Fibroblast of gingiva (primary cell): ENCODE results near the gene CFL1.
"Not testable (repeated sequence)": the region's sequence is repeated elsewhere in the genome, so short reads cannot be mapped to it uniquely, and the experiment has no call there.

Experiments used
- DNase-seq: peaks from one replicate; pipeline ENCODE4 v3.0.0-alpha.2; 2011; ENCODE audit warnings: low read depth

Gene CFL1

DNA sequence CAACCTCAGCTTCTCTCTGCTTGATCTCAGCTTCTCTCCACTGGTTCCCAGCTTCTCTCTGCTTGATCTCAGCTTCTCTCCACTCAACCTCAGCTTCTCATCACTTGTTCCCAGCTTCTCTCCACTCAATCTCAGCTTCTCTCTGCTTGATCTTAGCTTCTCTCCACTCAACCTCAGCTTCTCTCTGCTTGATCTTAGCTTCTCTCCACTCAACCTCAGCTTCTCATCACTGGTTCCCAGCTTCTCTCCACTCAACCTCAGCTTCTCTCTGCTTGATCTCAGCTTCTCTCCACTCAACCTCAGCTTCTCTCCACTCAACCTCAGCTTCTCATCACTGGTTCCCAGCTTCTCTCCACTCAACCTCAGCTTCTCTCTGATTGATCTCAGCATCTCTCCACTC is 25.7 kb downstream of the CFL1 start:
- not testable (repeated sequence) for DNase-seq

DNA sequence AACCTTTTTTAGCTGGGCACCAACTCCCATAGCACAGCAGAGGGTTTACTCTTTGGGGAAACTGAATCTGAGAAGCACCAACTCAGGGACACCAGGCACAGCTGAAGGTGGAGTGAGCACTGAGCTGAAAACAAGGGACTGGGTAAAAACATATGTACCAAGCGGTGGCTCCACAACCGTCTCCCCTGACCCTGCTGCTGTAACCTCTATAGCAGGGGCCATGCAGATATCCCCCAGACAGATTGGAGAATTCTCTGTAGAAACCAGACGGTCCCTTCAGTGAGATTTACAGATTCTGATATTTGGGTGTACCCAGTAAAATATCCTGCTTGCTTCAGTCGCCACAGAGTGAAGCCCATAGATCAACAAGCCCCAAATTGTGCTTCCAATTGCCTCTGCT is 28.5 kb downstream of the CFL1 start:
- DNase-seq = no peak

- DNase-seq = no peak
These were observed 30.8 kb downstream of the CFL1 start for GRCh38 chr11:65826984-65827735.

DNA sequence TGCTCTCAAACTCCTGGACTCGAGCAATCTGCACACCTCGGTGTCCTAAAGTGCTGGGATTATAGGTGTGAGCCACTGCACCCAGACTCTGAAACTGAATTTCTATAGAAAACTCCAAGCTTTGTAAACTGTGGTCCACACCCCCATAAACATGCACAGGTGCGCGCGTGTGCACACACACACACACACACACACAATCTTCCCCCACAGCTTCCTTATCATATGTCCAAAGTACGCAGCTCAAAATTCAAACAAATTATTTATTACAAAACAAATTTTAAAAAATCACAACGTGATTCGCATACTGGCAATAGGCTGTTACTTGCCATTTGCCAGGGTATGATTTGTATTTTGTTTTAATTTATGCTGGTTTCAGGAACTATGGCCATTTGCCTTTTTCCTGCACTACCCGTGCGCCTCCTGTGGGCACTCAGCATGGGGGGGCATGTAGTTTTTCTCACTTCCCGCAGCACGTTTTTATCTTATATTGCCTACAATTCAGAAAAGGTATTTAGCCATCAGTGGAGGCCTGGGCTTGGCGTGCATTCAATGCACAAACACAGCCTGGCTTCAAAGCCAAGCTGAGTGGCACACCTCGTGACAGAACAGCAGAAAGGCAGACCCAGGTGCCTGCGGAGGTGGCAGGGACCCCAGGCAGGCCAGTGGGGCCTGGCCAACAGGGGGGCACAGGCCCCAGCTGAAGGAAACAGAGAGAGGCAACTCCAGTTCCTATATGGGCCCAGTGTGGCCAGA is 35.0 kb downstream of the CFL1 start:
- DNase-seq = no peak

- no peak for DNase-seq
These were observed 36.9 kb downstream of the CFL1 start for GRCh38 chr11:65821107-65821506.

DNA sequence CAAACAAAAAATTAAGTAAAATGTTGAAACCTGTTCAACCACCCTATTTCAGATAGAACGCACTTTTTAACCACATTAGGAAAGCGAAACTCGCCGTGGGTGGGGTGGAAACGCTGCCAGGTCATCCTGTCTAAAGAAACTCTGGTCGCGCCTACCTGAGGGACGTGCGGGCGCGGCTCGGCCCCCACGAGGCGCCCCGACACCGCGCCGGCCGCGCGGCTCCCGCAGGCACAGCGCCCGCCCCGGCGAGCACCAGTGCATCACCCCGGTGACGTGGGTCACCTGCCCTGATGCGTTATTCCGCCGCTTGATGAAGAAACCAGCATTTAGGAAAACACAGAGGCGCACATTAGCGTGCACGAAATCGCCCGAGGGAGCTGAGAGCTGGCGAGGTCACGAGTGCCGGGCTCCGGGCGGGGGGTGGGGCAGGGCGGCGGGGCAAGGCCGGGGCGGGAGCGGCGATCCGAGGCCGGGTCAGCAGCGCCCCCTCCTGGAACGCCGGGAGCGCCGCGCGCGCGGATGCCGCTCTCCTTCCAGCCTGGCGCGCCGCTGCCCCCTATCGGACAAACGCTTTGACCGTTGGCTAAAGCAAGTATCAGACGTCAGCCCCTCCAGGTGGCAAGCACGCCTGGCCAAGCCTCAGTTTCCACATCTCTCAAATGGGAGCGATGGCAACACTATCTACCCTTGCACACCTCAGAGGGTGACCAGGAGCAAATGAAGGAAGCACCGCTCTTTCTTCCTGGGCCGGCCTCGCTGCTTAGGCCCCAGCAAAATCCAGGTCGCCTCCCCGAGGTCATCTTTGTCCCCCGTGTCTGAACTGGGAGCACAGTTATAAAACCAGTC is 39.9 kb downstream of the CFL1 start:
- peak; percentile 76 for DNase-seq

GRCh38 chr11:65817312-65817834 is 40.6 kb downstream of the CFL1 start:
- DNase-seq = no peak

GRCh38 chr11:65816696-65817095 is 41.3 kb downstream of the CFL1 start:
- DNase-seq = no peak

DNA sequence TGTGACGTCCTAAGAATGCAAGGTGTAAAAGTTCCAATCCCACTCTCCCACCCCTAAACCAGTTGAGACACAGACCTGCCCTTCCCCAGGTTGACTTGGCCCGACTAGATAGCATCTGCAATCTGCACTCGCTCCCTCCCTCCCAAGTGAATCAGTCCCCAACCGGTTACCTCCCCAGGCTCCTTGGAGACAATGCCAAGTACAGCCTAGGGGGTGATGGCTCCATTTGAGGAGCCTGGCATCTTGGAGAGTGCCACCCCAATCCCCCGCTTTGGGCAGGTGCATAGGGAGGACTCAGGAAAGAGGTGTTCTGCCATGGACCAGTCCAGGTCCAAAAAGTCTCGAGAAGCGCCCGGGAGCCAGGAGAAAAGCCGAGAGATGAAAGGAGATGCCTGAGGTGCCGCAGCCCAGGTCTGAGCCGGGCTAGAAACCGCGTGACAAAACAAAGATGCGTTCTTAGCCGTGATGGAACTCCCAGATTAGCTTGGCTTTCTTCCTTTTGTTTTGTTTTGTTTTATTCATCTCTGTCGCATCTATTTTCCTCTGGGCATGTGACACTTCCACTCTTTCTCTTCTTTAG is 42.9 kb downstream of the CFL1 start:
- DNase-seq = no peak

- DNase-seq = no peak
These were observed 43.6 kb downstream of the CFL1 start for GRCh38 chr11:65814131-65814985.

DNA sequence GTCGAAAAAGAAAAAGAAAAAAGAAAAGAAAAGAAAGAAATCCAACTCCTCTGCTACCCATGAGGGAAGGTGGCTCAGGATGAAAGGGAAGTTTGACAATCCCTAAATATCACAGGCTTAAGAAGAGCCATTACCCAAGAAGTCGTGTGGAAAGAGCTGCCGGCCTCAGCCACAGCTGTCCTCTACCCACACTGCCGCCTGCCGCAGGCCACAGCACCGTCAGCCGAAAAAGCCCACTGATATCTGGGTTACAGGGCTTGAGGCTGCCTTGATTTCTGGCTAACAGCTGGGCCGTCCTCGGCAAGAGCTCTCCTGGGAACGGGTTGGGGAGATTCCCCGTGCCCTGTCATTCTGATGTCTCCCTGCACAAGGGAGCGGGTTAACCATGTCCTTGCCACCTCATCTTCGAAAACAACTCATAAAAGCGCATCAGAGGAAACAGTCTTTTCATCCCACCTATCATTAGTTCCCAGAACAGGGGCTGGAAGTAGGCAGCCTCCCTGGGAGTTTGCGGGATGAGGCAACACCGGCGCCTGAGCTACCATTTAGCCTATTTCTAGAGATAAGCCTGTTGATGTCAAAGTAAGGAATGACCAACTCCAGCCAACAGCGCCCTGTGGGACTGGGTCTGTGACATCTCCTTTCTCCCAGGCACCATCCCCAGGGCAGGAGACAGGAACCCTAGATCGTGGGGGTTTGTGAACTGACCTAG is 46.1 kb downstream of the CFL1 start:
- no peak for DNase-seq

DNA sequence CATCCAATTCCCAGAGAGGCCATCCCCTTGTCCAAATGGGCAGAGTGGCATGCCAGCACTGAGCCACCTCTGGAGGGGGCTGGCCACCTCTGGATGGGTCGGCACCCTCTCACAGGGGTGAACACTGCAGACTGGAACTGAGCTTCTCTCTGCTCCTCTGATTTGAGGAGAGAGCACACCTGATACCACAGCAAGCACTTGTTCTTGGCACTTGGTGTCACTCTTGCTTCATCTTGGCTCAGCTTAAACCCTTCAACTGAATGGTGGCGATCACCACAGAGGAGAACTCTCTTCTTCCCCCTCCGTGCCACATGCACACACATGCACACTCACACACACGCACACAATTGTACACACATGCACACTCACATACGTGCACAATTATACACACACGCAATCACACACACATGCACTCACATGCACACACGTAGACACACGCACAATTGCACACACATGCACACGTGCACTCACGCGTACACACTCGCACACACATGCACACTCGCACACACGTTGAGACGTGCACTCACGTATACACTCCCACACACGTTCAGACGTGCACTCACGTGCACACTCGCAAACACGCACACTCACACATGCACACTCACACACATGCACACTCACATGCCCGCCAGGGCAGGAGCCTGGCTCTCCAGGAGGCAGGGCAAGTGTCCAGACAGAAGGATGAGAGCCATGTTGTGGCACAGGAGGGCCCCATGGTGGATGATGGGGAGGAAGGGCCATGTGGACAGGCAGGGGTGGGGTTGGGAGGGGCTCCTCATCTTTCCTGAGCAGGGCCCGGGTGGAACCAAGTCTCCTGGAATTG is 47.7 kb downstream of the CFL1 start:
- no peak for DNase-seq

DNA sequence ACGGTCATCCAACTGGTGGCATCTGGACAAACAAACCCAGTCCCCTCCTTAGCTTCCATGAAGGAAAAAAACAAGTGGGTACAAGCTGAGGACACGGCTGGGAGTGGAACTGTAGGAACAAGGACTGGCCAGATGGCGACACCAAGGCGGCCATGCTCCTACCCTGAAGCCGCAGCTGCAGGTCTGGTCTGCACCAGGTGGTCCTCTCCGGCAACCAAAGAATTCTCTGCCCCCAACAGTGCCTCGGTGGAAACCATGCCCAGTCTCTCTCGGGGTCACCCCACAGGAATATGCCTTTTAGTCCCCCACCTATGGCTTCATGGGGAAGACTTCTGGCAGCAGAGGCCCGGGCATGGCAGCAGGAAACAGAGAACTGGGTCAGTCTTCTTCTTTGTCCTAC is 48.5 kb downstream of the CFL1 start:
- DNase-seq = no peak

- no peak for DNase-seq
These were observed 49.1 kb downstream of the CFL1 start for GRCh38 chr11:65808744-65809341.

DNA sequence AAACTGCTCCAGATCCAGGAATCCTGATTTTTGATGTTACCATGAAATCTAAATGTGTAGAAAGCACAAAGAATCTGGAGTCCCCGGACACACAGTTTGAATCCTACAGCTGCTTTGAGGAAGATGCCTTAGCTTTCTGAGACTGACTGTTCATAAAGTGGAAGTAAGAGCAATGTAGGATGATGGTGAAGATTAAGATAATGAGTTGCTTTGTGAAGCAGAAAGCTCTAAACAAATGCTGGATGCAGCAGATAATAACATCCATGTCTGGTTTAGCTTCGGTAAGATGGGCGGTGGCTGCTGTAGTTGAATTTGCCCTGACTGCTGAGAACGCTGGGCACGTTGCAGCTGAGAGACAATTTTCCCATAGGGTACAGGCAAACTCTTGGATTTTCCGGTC is 51.0 kb downstream of the CFL1 start:
- DNase-seq = no peak
